SK-N-MC (cell line): ENCODE measurements around the gene CABP4.

Experiments used
- DNase-seq: peaks from one replicate; pipeline ENCODE4 v3.0.0-alpha.2; 2011; ENCODE audit warnings: low read depth, low spot score
- H3K27ac ChIP-seq: fragments of 200-600 bp; sonication (generic); 2 replicates; pipeline ENCODE4 v1.5.1; 2016; ENCODE audit warnings: mixed run types
- H3K36me3 ChIP-seq: fragments of 200-600 bp; sonication (generic); 2 replicates; pipeline ENCODE4 v1.6.1; 2017; ENCODE audit warnings: antibody characterized with exemption, low read length, mixed read lengths; ENCODE audit not compliant: insufficient read depth
- H3K4me3 ChIP-seq: fragments of 200-600 bp; sonication (generic); 2 replicates; pipeline ENCODE4 v1.5.1; 2016
- H3K9ac ChIP-seq: fragments of 200-600 bp; sonication (generic); 2 replicates; pipeline ENCODE4 v1.8.0; 2017; ENCODE audit warnings: mixed run types, mixed read lengths; ENCODE audit not compliant: insufficient read length
- H3K9me3 ChIP-seq: fragments of 200-600 bp; sonication (generic); 2 replicates; pipeline ENCODE4 v1.6.1; 2017; ENCODE audit warnings: low read depth, mild to moderate bottlenecking, antibody characterized with exemption, low read length, moderate library complexity, mixed read lengths
- EZH2 ChIP-seq: fragments of 200-600 bp; sonication (generic); IDR thresholded peaks from one replicate; pipeline ENCODE4 v1.6.1; 2017; ENCODE audit warnings: antibody characterized with exemption
- FOXP2 ChIP-seq: optimal IDR thresholded peaks from 2 replicates; pipeline ENCODE3; 2011; ENCODE audit warnings: mild to moderate bottlenecking, moderate library complexity; ENCODE audit not compliant: insufficient read depth; ENCODE audit errors: extremely low read length, control extremely low read depth
- POLR2AphosphoS5 ChIP-seq: IDR thresholded peaks from 2 replicates; pipeline ENCODE4 v1.6.1; 2012; ENCODE audit warnings: mild to moderate bottlenecking, low read depth, low read length, borderline replicate concordance

CABP4 gene

DNA sequence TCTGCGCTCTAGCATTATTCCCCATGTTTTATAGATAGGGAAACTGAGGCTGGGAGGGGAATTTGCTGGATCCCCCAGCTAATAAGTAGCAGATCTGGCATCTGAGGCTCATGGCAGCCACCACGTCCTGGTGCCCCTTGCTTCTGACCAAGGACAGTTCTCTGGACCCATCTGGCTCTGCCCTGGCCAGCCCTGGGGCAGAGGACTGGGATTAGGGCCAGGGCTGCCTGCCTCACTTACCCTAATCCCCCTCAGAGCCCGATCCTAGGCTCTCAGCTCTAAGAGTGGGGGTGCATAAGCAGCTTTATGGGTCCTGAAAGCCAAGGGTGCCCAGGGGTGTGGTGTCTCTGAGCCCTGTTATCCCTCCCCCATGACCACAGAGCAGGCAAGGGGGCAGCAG lies at the start of gene CABP4:
Gene CABP4, plus strand, starts transcription at position 301 of the 400 bp plus-strand sequence. Its CDS starts 70 bp downstream, at position 371.
- no peaks in the 10 kb centered on the region for H3K36me3 ChIP-seq
- TF ChIP-seq FOXP2: no peak
- no peak for TF ChIP-seq EZH2
- TF ChIP-seq POLR2AphosphoS5: no peak
- no peak within 1 kb of the TSS for H3K9ac ChIP-seq
- H3K4me3 ChIP-seq: no peak within 1 kb of the TSS
- no peak for DNase-seq
- H3K27ac ChIP-seq: no peak within 1 kb of the TSS
- no peaks in the 10 kb centered on the region for H3K9me3 ChIP-seq

DNA sequence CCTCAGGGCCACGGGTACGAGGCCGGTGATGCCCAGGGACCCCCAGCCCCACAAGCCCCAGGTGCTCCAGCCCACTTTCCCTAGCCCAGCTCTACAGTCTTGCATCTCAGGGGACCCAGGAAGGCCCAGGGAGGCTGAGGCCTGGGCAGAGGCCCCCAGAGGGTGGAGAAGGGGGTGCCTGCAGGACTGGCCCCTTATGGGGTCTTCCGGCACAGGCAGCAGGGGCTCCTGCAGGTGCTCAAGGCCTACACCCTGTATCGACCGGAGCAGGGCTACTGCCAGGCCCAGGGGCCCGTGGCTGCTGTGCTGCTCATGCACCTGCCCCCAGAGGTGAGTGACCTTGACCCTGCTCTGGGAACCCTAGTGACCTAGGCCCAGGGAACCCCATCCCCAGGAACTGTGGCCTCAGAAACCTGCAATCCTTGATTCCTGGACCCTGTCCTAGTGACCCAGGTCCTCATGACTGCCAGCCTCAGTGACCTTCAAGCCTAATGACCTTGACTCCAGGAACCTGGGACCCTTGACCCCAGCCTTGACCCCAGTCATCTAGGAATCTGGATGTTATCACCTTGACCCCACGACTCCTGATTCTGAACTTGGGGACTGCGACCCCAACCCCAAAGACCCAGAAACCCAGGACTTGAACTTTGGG lies 49.3 kb upstream of the CABP4 start:
- no peak for TF ChIP-seq EZH2
- no peak for TF ChIP-seq FOXP2
- TF ChIP-seq POLR2AphosphoS5: no peak
- DNase-seq: no peak
- no peaks in the 10 kb centered on the region for H3K36me3 ChIP-seq
- H3K9me3 ChIP-seq: no peaks in the 10 kb centered on the region
- no peak overlapping the region for H3K27ac ChIP-seq
- H3K4me3 ChIP-seq: no peak overlapping the region
- H3K9ac ChIP-seq: no peak overlapping the region

DNA sequence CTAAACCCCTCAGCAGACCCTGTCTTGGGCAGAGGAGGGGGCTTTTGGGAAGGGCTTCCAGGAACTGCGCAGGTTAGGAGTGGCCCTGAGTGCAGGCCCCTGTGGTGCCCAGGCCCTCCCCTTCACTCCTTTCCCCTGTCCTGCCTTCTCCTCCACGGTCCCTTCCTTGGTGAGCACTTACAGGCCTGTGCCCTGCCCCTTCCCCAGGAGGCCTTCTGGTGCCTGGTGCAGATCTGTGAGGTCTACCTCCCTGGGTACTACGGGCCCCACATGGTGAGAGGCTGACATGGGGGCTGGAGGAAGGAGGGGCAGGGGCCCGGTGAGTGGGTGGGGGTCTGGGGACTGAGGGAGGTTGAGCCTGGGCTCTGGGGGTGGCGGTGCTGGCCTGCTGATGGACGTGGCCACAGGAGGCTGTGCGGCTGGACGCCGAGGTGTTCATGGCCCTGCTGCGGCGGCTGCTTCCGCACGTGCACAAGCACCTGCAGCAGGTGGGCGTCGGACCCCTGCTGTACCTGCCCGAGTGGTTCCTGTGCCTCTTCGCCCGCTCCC lies 48.7 kb upstream of the CABP4 start:
- TF ChIP-seq POLR2AphosphoS5: no peak
- no peak for TF ChIP-seq FOXP2
- TF ChIP-seq EZH2: no peak
- Histone ChIP-seq H3K36me3 (no peaks in the 10 kb centered on the region), H3K9ac (no peak overlapping the region), H3K27ac (no peak overlapping the region), H3K9me3 (no peaks in the 10 kb centered on the region), H3K4me3 (no peak overlapping the region)
- no peak for DNase-seq

DNA sequence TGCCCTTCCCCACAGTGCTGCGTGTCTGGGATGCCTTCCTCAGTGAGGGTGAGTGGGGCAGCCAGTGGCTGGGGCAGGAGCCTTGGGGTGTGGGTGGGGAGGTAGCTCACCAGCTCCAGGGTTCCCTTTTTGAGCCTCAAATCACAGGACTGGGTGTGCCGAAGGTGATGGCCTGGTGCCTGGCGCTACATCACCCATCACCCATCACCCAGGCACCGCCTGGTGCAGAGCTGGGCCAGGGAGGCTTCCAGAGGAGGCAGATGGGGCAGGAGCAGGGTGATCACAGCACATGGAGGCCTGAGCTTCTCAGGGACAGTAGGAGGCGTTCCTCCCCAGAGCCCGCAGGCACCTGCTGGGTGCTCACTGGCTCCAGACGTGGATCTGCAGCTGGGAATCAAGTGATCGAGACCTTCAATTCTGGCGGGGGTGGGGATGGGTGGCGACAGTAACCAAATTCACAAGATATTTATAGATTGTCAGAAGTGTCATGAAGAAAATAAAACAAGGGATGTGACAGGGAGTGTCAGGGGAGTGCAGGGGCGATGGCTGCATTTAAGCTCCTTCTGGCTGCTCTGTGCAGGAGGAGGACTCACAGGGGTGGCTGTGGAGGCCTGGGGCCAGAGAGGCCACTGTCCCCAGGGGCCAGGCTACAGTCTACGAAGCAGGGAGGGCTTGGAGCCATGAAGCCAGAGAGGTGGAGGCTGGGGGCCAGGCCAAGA lies 48.0 kb upstream of the CABP4 start:
- no peak overlapping the region for H3K4me3 ChIP-seq
- no peak overlapping the region for H3K27ac ChIP-seq
- H3K36me3 ChIP-seq: no peaks in the 10 kb centered on the region
- no peak overlapping the region for H3K9ac ChIP-seq
- no peak for DNase-seq
- no peaks in the 10 kb centered on the region for H3K9me3 ChIP-seq
- no peak for TF ChIP-seq FOXP2
- no peak for TF ChIP-seq POLR2AphosphoS5
- TF ChIP-seq EZH2: no peak

DNA sequence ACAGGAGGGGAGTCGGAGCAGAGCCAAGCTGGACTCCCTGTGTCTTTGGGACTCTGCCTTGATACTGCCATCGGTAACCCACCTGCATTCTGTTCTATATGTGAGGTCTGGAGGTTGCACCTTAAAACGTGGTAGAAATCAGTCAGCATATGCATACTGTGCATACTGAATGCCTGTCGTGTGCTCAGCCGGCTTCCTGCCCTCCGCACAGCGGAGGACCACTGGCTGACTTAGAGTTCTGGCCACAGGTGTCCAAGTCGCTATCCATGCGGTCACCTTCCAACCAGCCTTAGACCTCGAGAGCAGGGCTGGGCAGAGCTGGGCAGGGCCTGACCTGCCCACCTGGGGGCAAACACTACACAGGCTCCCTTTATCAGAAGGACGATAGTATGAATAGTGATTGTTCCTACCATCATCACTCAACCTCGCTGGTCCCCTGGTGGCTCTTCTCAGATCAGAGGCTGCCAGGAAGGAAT lies 47.4 kb upstream of the CABP4 start:
- H3K27ac ChIP-seq: no peak overlapping the region
- H3K9ac ChIP-seq: no peak overlapping the region
- H3K9me3 ChIP-seq: no peaks in the 10 kb centered on the region
- no peak overlapping the region for H3K4me3 ChIP-seq
- H3K36me3 ChIP-seq: no peaks in the 10 kb centered on the region
- TF ChIP-seq FOXP2: no peak
- no peak for DNase-seq

DNA sequence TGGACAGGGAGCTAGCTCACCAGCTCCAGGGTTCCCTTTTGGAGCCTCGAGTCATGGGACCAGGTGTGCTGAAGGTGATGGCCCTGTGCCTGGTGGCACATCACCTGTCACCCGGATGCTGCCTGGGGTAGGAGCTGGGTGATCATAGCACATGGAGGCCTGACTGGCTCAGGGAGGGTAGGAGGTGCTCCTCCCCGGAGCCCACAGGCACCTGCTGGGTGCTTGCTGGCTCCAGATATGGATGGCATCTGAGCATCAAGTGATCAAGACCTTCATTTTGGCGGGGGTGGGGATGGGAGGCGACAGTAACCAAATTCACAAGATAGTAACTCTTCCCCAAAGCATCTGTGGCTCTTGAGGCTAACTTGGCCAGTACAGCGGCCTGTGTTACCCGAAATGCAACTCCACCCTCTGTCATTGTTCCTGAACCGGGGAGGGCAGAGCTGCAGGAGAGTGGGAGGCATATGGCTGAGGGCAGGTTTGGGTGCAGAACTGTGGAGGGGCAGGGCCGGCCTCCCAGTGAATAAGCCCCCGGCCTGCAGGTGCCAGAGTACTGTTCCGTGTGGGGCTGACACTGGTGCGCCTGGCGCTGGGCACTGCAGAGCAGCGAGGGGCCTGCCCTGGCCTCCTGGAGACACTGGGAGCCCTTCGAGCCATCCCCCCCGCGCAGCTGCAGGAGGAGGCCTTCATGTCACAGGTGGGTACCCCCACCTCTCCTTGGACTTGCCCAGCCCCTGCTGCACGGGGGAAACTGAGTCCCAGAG lies 46.5 kb upstream of the CABP4 start:
- Histone ChIP-seq H3K9me3 (no peaks in the 10 kb centered on the region), H3K36me3 (no peaks in the 10 kb centered on the region), H3K27ac (no peak overlapping the region), H3K4me3 (no peak overlapping the region), H3K9ac (no peak overlapping the region)
- TF ChIP-seq FOXP2 (no peak), POLR2AphosphoS5 (no peak), EZH2 (no peak)
- no peak for DNase-seq

DNA sequence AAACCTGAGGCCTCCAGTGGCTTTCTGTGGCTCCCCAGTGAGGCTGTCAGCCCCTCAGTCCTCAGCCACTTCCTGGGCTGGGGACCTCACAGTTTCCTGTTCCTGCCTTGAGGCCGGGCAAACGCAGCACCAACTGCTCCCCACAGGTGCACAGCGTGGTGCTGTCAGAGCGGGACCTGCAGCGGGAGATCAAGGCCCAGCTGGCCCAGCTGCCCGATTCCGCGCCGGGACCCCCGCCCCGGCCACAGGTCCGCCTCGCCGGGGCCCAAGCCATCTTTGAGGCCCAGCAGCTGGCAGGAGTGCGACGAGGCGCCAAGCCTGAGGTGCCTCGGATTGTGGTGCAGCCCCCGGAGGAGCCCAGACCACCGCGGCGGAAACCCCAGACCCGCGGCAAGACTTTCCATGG lies 45.9 kb upstream of the CABP4 start:
- TF ChIP-seq FOXP2 (no peak), EZH2 (no peak), POLR2AphosphoS5 (no peak)
- Histone ChIP-seq H3K27ac (no peak overlapping the region), H3K36me3 (no peaks in the 10 kb centered on the region), H3K9ac (no peak overlapping the region), H3K4me3 (no peak overlapping the region), H3K9me3 (no peaks in the 10 kb centered on the region)
- DNase-seq: no peak

DNA sequence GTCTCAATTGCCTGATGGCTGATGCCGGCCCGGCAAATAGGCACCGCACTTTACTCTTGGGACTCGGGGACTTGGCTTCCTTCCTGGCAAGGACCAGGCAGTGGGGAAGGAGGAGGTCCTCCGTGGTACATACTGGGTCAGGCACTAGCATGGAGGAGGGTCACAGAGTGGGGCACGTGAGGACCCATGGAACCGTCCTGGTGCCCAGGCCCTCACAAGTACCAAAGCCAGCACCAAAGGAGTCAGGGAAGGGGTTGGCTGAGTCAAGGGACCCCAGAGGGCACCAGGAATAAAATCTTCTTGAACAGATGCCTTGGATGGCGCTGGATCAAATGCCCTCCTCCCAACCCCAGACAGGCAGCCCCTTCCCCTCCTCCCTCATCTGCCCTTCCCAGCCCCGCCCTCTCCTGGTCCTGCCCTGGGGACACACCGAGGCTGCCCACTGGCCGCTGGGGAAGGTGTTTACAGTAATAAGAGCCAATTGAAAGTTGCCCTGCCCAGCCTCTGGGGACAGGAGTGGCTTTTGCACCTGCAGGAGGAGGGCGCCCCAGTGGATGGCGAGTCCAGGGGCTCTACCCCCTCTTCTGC lies 45.3 kb upstream of the CABP4 start:
- H3K9ac ChIP-seq: no peak overlapping the region
- TF ChIP-seq POLR2AphosphoS5: no peak
- TF ChIP-seq EZH2: no peak
- TF ChIP-seq FOXP2: no peak
- H3K4me3 ChIP-seq: no peak overlapping the region
- no peaks in the 10 kb centered on the region for H3K36me3 ChIP-seq
- no peak overlapping the region for H3K27ac ChIP-seq
- DNase-seq: no peak
- H3K9me3 ChIP-seq: no peaks in the 10 kb centered on the region

DNA sequence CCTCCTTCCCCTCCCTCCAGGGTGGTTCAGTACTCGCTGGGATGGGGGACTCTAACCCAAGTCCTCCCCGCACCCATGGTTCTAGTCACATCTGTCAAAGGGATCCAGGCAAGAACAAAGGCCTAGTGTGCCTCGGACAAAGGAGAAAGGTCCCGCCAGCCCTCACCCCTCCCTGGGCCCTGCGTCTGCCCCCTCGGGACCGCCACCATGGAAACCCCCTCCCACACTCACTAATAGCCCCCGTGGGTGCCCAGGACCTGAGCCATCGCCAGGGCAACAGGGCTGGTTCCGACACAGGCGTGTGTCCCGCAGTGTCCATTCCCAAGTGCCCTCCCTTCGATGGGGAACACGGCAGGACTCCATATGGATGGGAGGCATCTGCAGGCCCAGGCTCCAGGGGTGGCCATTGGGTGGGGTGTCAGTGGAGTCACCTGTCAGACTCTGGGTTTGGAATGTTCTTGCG lies 44.8 kb upstream of the CABP4 start:
- TF ChIP-seq EZH2 (no peak), FOXP2 (no peak), POLR2AphosphoS5 (no peak)
- no peak for DNase-seq
- H3K27ac ChIP-seq: no peak overlapping the region
- no peak overlapping the region for H3K4me3 ChIP-seq
- no peak overlapping the region for H3K9ac ChIP-seq
- H3K9me3 ChIP-seq: no peaks in the 10 kb centered on the region
- no peaks in the 10 kb centered on the region for H3K36me3 ChIP-seq
